GM12891 (cell line): ENCODE measurements around the gene ADAMTS15.

ENCODE experiments used
- PAX5 ChIP-seq: IDR thresholded peaks from 2 replicates; pipeline ENCODE4 v1.6.1; 2011; ENCODE audit warnings: low read length, moderate library complexity, mild to moderate bottlenecking; ENCODE audit not compliant: insufficient read depth, severe bottlenecking
- POLR2A ChIP-seq: IDR thresholded peaks from 2 replicates; pipeline ENCODE4 v1.6.1; 2011; ENCODE audit warnings: low read depth, low read length, control low read depth
- POLR2AphosphoS5 ChIP-seq: IDR thresholded peaks from 2 replicates; pipeline ENCODE4 v1.6.1; 2011; ENCODE audit warnings: low read depth, low read length, control low read depth
- POU2F2 ChIP-seq: IDR thresholded peaks from 2 replicates; pipeline ENCODE4 v1.6.1; 2011; ENCODE audit warnings: low read depth, mild to moderate bottlenecking, control low read depth, low read length, moderate library complexity
- SPI1 ChIP-seq: IDR thresholded peaks from 2 replicates; pipeline ENCODE4 v1.6.1; 2011; ENCODE audit warnings: low read depth, low read length, control low read depth
- TAF1 ChIP-seq: IDR thresholded peaks from 2 replicates; pipeline ENCODE4 v1.6.1; 2011; ENCODE audit warnings: low read depth, low read length, control low read depth

DNA sequence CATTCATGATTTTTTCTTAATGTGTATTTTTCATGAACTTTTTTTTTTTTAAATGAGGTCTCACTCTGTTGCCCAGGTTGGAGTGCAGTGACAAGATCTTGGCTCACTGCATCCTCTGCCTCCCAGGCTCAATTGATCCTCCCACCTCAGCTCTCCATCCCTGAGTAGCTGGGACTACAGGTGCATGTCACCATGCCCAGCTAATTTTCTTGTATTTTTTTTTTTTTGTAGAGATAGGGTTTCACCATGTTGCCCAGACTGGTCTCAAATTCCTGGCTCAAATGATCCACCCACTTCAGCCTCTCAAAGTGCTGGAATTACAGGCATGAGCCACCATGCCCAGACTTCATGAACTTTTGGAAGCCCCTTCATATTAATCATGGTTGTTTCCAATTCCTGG, 49.7 kb downstream of the ADAMTS15 start:
- TF ChIP-seq POLR2A (no peak), TAF1 (no peak), POLR2AphosphoS5 (no peak), SPI1 (no peak), PAX5 (no peak), POU2F2 (no peak)
